ENCODE measurements around the gene CHMP6.

DNA sequence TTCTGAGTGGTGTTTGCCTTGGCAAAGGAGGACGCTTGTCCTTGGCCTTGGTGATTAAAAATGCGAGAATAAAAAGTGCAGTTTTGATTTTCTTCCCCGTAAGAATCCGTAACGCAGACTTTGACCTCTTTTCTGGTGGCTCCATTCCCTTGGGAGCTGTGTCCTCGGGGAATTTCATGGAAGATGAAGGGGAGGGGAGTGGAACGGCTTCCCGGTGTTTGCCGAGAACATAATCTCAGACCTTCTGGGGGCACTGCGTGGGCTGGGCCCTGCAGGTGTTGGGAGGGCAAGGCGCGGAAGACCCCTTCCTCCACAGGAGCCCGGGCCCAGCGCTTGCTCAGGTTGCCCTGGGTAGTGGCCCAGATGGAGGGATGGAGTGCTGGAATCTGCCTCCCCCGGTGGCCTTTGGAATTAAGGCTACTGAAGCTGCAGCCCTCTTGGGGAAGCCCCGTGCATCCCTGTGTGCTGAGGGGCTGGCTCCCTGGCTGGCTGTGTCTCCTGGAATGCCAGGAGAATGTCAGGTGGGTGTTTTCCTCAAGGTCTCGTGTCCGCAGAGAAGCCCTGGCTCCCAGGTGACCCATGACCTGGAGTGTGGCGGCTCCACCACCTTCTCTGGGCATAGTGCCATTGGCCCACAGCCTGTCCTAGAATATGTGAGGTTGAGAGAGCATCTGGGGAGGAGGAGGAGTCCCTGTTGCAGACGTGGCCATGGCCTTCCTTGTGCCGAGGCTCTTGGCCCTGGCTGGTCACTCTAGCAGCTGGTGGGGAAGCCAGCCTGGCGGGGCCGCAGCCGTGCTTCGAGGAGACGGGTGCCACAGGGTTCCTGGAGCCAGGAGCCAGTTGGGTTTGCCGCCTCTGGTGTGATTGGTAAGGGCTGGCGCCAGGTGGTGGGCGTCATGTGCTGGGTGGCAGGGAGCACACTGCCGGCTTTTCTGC lies 46.4 kb downstream of the CHMP6 start:
- TF ChIP-seq CTCF (IDR thresholded peaks at IDR 0.05) (no peak), POLR2A (IDR thresholded peaks at IDR 0.05) (no peak)

Data from tibial nerve (tissue), 3 donors.